SKM-1 (cell line): Measurements from ENCODE around the gene CDC20.
"Not testable (repeated sequence)": the region's sequence is repeated elsewhere in the genome, so short reads cannot be mapped to it uniquely, and the experiment has no call there.

Experiments used
- DNase-seq: peaks from one replicate; lab custom pipeline; 2025; ENCODE audit not compliant: unreplicated experiment; lab: John Stamatoyannopoulos, UW

The CDC20 gene

GRCh38 chr1:43379476-43379875 lies 20.7 kb downstream of the CDC20 start:
- no peak for DNase-seq

DNA sequence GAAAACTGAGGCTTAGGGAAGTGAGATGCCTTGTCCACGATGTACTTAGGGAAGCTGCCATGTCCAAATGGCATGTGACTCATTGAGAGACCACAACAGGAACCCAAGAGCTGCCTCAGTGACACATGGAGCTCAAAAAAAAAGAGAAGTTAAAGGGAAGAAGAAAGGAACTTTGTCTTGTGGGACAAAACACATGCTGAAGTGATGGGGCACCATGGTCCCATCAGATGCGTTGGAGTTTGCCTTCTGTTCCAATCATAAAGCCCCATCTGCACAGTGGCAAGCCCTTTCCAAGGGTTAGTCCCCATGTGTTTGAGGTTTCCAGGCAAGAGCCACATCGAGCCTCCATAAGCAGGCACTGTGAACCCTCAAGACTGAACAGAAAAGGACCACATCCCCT lies 22.8 kb downstream of the CDC20 start:
- DNase-seq: peak; percentile 78

- no peak for DNase-seq
These were observed 23.4 kb downstream of the CDC20 start for GRCh38 chr1:43382027-43382779.

DNA sequence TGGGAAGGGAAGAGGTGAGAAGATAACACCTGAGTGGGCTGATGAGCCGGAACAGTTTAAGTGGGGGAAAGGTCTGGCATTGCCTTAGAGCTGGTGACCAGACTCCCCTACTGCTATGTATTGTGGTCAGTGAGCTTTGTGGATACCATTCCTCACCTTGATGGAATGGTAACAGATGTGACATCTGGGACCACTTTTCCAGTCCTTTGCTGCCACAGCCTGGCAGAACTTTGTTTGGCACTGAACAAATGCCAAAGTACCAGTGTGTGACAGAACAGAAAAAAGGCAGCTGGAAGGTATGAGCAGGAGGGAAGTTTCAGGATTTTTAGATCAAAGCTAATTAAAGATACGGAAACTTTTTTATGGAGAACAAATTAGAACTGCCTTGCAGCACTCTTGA lies 24.7 kb downstream of the CDC20 start:
- no peak for DNase-seq

DNA sequence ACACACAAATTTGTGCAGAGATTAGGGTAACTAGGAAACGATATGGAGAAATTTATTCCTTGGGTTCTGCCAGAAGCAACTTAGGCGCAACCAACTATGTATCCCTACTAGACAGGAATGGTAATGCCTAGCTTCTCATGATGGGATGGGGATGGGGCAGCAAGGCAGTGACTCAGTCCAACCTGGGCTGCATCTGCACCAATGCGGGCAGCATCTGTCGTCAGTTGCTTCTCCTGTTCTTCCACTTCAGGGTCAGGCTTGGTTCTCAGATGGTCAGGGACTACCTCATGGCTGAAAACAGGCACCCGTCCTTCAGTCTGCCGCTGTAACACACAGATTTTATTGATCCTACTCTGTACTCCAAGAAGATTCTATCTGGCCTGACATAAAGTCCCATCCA lies 27.9 kb downstream of the CDC20 start:
- no peak for DNase-seq

- no peak for DNase-seq
These were observed 29.3 kb downstream of the CDC20 start for GRCh38 chr1:43387976-43388599.

DNA sequence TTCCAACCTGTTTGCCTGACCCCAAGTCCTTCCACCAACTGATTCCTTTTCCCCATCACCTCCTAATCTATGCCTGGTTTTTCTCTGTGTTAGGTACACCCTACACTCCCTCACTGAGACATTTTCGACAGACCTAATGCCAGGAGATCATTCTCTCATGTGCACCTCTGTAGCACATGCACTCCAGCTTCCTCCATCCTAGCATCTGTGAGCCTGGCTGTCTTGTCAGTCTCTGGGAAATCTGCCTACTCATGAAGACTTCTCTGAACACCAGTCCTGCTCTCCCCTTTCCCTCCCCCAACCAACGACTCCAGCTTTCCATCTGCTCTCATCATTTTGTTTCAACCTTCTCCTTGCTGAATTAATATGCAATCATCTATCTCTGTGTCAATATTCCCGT lies 29.8 kb downstream of the CDC20 start:
- no peak for DNase-seq

- DNase-seq: peak; percentile 88
These were observed 30.8 kb downstream of the CDC20 start, which contains the start of the genes MED8 and SZT2 for GRCh38 chr1:43389326-43390313. TSS of gene MED8 (minus strand) at chr1:43389800. CDS start at chr1:43389764, 36 bp downstream. TSS of gene SZT2 (plus strand) at chr1:43389899. CDS start at chr1:43389969, 70 bp downstream.

- no peak for DNase-seq
These were observed 33.9 kb downstream of the CDC20 start for GRCh38 chr1:43392702-43393101.

DNA sequence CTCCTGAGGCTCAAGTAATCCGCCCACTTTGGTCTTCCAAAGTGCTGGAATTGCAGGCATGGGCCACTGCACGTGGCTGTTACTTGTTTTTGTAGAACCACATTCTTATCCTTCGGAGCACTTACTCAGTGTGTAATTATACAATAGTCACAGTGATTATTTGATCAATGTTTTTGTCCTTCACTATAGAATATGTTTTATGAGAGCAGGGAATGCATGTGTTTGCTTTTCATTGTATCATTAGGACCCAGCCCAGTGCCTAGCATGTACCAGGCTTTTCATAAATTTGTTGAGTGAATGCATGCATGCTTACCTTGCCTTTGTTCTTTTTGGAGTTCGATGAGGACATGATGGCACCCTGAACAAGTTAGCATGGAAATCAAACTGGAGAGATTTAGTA lies 36.7 kb downstream of the CDC20 start:
- no peak for DNase-seq

DNA sequence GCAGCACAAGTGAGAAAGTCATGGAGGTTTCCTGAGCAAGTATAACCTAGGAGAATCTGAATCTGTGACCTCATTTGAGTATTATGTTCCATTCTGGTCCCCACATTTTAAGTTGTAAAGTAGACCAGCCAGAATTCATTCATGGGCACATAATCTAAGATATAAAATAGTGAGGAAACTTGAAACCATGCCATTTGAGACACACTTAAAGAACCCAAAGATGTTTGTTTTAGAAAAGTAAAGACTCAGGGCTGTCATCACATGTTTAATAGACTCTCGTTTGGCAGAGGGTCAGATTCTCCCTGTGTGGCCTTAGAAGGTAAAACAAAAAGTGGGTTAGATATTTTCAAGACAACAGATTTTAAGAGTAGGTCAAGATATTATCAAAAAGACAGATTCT lies 37.3 kb downstream of the CDC20 start:
- no peak for DNase-seq

DNA sequence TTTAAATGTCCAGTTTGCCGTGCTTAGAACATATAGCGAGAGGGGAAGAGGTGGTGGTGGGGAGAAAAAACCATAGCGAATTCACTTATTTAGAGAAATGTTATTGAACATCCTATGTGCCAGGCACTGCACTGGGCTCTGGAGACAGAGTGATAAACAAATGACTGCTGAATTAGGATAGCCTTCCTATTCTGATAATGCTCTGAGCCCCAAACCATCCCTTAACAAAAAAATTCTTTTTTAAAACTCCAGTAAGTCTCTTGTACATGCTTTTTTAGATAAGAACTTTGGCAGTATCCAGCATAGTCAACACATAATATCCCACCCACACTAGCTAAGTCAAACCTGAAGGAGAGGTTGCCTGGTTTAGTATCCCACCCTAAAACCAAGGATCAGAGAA lies 39.4 kb downstream of the CDC20 start:
- no peak for DNase-seq

- not testable (repeated sequence) for DNase-seq
These were observed 41.7 kb downstream of the CDC20 start for GRCh38 chr1:43400441-43400840.

- DNase-seq: no peak
These were observed 43.5 kb downstream of the CDC20 start for GRCh38 chr1:43402089-43402865.

- DNase-seq: no peak
These were observed 45.6 kb downstream of the CDC20 start for GRCh38 chr1:43404353-43404752.

DNA sequence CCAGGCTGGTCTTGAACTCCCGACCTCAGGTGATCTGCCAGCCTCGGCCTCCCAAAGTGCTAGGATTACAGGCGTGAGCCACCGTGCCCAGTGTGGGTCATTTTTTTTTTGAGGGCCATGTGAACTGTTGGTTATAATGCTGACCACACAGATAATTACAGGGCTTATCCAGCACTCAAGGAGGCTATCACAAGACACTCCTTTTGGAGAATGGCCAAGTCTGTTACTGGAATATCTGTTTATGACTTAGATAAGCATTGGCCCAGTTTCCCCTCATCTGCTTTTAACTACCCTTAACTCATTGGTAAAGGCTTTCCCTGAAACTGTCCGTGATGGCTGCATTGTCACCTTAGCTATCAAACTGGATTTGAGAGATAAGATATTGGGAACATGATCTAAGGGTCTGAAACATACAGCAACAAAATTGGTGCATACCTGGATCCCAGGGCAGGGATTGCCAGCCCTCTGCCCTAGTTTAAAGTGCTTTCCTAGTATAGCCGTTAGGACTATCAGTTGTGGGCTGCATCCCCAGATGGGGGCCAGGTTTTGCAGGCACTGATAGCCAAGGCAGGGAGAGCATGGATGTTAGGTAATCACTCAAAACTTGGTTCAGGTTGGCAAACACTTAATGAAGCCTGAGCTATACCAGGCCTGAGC lies 46.6 kb downstream of the CDC20 start:
- DNase-seq: no peak

GRCh38 chr1:43405876-43406234 lies 47.1 kb downstream of the CDC20 start:
- DNase-seq: no peak

DNA sequence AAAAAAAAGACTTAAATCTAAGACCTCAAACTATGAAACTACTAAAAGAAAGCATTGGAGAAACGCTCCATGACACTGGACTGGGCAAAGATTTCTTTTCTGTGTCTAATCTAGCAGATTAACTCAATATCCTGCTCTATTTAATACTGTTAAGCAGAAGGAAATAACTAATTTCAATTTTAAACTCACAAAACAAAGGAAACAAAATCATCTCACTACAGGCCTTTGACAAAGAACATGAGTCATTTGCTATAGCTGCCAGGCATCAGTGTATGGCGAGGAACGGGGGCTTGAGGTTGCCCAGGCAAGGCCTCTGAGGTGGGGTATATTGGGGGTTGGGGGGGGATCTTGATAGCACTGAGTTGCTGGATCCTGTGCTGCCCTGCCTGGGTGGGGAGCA lies 51.8 kb downstream of the CDC20 start:
- no peak for DNase-seq
